NCI-H1436 (cell line): ENCODE data around the gene MAB21L3.
A peak's percentile ranks its signal among the peaks of the same experiment; 100 is the strongest.
"Not testable (repeated sequence)": the region's sequence is repeated elsewhere in the genome, so short reads cannot be mapped to it uniquely, and the experiment has no call there.

Experiments used
- DNase-seq: peaks from one replicate; lab custom pipeline; 2025; lab: John Stamatoyannopoulos, UW

The MAB21L3 gene

GRCh38 chr1:116138277-116138792, 27.1 kb downstream of the MAB21L3 start:
- no peak for DNase-seq

GRCh38 chr1:116139592-116140134, 28.5 kb downstream of the MAB21L3 start:
- DNase-seq: no peak

GRCh38 chr1:116144151-116144550, 33.0 kb downstream of the MAB21L3 start:
- DNase-seq: no peak

GRCh38 chr1:116146447-116147113, 35.4 kb downstream of the MAB21L3 start:
- not testable (repeated sequence) for DNase-seq

- DNase-seq: no peak
Observed at GRCh38 chr1:116147114-116147510, 35.9 kb downstream of the MAB21L3 start.

- DNase-seq: no peak
Observed at GRCh38 chr1:116147972-116148371, 36.8 kb downstream of the MAB21L3 start.

GRCh38 chr1:116148967-116149366, 37.8 kb downstream of the MAB21L3 start:
- DNase-seq: no peak

GRCh38 chr1:116150368-116150767, 39.2 kb downstream of the MAB21L3 start:
- DNase-seq: no peak

- DNase-seq: peak; percentile 52
Observed at GRCh38 chr1:116151739-116152576, 40.8 kb downstream of the MAB21L3 start.

GRCh38 chr1:116152577-116152943, 41.4 kb downstream of the MAB21L3 start:
- DNase-seq: no peak

GRCh38 chr1:116152950-116153691, 41.9 kb downstream of the MAB21L3 start:
- DNase-seq: no peak

GRCh38 chr1:116153692-116154031, 42.5 kb downstream of the MAB21L3 start:
- DNase-seq: no peak

- DNase-seq: no peak
Observed at GRCh38 chr1:116154536-116154935, 43.3 kb downstream of the MAB21L3 start.

GRCh38 chr1:116157096-116157495, 45.9 kb downstream of the MAB21L3 start:
- no peak for DNase-seq

GRCh38 chr1:116159177-116159576, 48.0 kb downstream of the MAB21L3 start:
- DNase-seq: no peak

- DNase-seq: no peak
Observed at GRCh38 chr1:116159611-116160010, 48.4 kb downstream of the MAB21L3 start.

- DNase-seq: no peak
Observed at GRCh38 chr1:116161390-116161789, 50.2 kb downstream of the MAB21L3 start.

- no peak for DNase-seq
Observed at GRCh38 chr1:116161877-116162390, 50.7 kb downstream of the MAB21L3 start.

GRCh38 chr1:116163533-116163932, 52.3 kb downstream of the MAB21L3 start:
- no peak for DNase-seq

GRCh38 chr1:116164150-116164549, 53.0 kb downstream of the MAB21L3 start:
- no peak for DNase-seq

GRCh38 chr1:116164604-116165368, 53.6 kb downstream of the MAB21L3 start:
- no peak for DNase-seq
